Choroid plexus epithelial cell (primary cell): ENCODE measurements around the gene IL13RA2.

Experiments used
- DNase-seq: peaks from one replicate; pipeline ENCODE4 v3.0.0-alpha.2; 2010; ENCODE audit warnings: low read depth
- H3K4me3 ChIP-seq: 2 replicates; pipeline ENCODE4 v1.5.1; 2011; ENCODE audit warnings: low read depth, mild to moderate bottlenecking, control low read depth, low read length, moderate library complexity
- TF ChIP-seq, protein P1 (sequence below): conservative IDR thresholded peaks from 2 replicates; pipeline ENCODE4 v1.5.1; 2011; ENCODE audit warnings: low read depth, mild to moderate bottlenecking, control low read depth, inconsistent platforms, low read length, moderate library complexity

The IL13RA2 gene

DNA sequence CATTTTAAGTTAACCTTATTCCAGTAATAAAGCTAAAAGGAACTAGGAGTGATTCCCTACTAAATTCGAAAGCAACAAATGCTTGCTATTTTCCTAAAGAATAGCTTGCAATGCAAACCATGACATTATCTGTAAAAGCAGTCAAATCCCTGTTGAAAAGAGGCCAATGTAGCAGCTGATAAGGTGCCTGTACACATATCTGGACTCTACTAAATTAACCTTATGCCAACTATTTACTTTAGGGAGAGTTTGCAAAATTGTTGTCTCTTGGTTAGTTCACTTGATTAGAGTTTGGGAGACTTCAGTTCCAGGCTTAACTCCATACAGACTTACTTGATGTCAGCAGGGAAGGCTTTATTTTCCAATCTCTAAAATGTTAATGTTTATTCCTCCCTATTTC lies 6.0 kb downstream of the IL13RA2 start:
- no peak overlapping the region for H3K4me3 ChIP-seq
- DNase-seq, result no peak
- TF ChIP-seq, protein P1, sequence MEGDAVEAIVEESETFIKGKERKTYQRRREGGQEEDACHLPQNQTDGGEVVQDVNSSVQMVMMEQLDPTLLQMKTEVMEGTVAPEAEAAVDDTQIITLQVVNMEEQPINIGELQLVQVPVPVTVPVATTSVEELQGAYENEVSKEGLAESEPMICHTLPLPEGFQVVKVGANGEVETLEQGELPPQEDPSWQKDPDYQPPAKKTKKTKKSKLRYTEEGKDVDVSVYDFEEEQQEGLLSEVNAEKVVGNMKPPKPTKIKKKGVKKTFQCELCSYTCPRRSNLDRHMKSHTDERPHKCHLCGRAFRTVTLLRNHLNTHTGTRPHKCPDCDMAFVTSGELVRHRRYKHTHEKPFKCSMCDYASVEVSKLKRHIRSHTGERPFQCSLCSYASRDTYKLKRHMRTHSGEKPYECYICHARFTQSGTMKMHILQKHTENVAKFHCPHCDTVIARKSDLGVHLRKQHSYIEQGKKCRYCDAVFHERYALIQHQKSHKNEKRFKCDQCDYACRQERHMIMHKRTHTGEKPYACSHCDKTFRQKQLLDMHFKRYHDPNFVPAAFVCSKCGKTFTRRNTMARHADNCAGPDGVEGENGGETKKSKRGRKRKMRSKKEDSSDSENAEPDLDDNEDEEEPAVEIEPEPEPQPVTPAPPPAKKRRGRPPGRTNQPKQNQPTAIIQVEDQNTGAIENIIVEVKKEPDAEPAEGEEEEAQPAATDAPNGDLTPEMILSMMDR, result no peak

DNA sequence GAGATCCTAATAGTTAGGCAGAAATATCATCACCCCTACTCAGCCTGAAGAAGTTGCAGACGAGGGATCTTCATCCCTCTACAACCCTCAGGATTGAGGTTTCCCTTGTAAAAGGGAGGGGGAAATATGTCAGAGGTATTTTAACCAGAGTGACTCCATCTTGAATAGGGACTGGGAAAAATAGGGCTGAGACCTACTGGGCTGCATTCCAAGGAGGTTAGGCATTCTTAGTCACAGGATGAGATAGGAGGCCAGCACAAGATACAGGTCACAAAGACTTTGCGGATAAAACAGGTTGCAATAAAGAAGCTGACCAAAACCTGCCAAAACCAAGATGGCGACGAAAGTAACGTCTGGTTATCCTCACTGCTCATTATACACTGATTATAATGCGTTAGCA lies 17.5 kb downstream of the IL13RA2 start:
- H3K4me3 ChIP-seq, result no peak overlapping the region
- DNase-seq, result no peak
- TF ChIP-seq, protein P1, result no peak

DNA sequence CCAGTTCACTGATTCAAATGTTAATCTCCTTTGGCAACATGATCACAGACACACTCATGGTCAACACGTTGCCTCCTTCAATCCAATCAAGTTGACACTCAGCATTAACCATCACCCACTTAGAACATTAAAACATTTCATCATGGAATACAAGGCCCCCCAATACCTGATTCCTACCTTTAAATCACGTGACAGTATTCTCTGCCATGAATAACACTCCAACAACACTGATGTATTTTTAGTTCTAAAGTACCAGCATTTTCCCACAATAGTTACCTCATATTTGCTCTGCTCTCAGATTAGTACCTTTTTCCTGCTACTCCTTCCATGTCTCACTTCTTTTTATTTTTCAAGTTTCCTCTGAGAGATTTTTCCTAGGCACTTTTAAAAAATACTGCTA lies 19.6 kb downstream of the IL13RA2 start:
- no peak for DNase-seq
- no peak overlapping the region for H3K4me3 ChIP-seq
- TF ChIP-seq, protein P1, result no peak

DNA sequence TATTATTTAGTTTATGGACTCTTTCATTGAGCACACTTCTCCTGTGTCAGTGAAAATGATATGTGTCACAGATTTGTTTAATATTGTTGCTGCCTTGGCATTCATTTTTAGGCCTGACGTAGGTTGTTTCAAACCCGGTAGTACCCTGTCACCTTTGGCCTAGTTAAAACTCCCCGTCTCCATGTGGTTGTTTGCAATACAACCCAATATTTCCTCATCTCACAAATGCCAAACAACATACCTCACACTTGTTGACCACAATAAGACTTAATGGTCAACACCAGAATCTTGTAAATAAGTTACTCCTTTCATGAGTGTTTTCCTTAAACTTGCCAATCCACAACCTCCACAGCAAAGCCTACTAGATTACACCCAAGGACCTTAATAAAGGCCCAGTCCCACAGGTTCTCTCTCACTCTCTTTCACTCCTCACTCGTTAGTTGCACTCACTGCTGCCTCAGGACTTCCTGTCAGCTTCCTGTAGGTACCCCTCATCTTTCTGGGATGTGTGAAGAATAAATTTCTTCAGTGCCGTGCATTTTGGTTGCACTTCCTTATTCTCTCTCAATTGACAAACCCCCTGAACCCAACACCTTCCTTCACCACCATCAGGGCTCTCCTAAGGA lies 31.3 kb downstream of the IL13RA2 start:
- TF ChIP-seq, protein P1, result no peak
- no peak for DNase-seq
- no peak overlapping the region for H3K4me3 ChIP-seq

DNA sequence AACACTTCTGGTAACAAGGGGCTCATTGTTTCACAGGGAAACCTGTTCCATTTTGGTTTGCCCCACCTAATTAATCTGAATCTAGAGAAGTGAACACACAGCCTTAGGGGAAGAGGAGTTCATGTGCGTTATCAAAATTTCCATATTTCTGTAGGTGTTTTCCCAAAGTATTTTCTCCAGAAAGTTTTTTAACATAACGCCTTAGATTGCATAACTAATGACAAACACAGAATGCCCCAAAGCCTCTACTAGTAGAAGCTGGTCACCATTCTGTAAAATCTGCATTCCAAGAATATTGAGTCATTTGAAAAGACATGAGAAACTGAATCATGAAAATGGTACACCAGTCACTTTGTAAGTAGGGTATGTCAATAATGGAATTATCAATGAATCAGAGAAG lies 41.1 kb downstream of the IL13RA2 start:
- no peak overlapping the region for H3K4me3 ChIP-seq
- TF ChIP-seq, protein P1, result no peak
- peak; percentile 44 for DNase-seq

DNA sequence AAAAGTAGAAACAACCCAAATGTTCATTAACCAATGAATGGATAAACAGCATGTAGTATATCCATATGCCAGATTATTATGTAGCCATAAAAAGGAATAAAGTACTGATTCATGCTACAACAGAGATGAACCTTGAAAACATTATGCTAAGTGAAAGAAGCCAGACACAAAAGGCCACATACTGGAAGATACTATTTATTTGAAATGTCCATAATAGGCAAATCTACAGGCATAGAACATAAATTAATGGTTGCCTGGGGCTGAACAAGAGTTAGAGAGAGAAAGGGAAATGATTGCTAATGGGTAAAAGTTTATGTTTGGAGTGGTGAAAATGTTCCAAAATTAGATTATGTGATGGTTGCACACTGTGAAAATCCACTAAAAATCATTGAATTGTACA lies 44.4 kb downstream of the IL13RA2 start:
- DNase-seq, result no peak
- no peak overlapping the region for H3K4me3 ChIP-seq
- TF ChIP-seq, protein P1, result no peak

DNA sequence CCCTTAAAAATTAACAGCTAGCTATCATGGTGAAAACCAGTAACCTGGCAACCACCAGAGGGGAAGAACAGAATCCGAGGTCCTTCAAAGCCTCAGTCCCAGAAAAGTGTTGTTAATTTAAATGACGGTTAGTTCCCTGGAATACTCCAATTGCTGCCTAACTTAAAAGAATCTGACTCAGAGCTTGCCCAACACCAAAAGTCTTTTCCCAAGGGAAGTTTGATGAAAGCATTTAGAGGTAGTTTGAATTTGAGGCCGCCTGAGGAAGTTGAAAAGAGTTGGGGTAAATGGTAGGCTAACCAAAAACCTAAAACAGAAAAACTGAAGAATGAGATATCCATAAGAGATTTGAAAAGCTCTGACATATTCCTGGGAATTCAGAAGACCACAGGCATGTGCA lies 46.6 kb downstream of the IL13RA2 start:
- TF ChIP-seq, protein P1, result no peak
- DNase-seq, result no peak
- no peak overlapping the region for H3K4me3 ChIP-seq
